GM08714 (cell line): ENCODE measurements around the gene ZMPSTE24.
"Not testable (repeated sequence)": the region's sequence is repeated elsewhere in the genome, so short reads cannot be mapped to it uniquely, and the experiment has no call there.

Source experiments
- H3K4me3 ChIP-seq: fragments of 200-500 bp; sonication (Bioruptor generic); 2 replicates; pipeline ENCODE4 v1.5.1; 2014; ENCODE audit warnings: mild to moderate bottlenecking, low read length, inconsistent platforms
- ZNF274 ChIP-seq: IDR thresholded peaks from 2 replicates; pipeline ENCODE4 v1.6.1; 2012; ENCODE audit warnings: mild to moderate bottlenecking, low read depth, low read length

The ZMPSTE24 gene

GRCh38 chr1:40315239-40315794 is 57.3 kb downstream of the ZMPSTE24 start:
- TF ChIP-seq ZNF274 = no peak
- peak overlapping the region; percentile 8; the same call in 1 of the 2 replicates for H3K4me3 ChIP-seq

- TF ChIP-seq ZNF274 = no peak
- H3K4me3 ChIP-seq = peak overlapping the region; percentile 27; the same call in 1 of the 2 replicates
Measured at GRCh38 chr1:40315795-40316594, 58.0 kb downstream of the ZMPSTE24 start.

DNA sequence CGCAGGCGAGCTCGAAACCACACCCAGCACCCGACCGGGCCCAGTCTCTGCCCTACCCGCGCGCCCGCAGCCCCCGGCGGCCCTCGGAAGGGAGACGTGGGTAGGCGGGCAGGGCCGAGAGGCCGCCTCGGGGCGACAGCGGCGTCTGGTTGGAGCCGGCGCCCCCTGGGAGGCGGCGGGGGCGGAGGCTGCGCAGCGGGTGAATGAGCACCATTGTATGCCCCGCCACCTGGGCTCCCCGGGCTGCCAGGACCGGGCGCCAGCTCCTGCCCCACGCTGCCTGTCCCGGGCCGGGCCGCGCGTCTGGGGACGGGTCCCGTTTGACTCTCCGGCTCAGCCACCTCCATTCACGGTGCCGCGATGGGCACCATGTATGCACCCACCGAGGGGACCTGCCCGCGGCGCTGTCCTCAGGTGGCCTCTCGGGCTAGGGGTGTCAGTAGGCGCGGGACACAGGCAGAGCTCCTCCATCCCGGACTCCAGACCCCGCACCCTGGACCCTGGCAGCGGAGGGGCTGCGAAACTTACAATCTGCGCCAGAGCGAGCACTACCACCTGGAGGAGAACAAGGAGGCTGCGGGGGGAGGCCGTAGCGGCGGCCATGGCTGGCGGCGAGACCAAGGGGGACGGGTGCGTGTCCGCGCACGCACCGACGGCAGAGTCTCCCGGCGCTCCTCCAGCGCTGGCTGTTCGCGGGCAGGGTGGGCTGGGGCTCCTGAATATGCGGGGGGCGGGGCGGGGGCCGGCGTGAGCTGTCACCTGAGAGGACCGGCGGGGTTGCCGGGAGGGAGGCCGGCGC is 58.8 kb downstream of the ZMPSTE24 start, which contains the start of gene COL9A2:
Gene COL9A2, minus strand, starts transcription at position 692 of the 799 bp plus-strand sequence. Its CDS starts 89 bp downstream, at position 603.
- H3K4me3 ChIP-seq = peak within 1 kb of the TSS; percentile 27; the same call in 1 of the 2 replicates
- no peak for TF ChIP-seq ZNF274

DNA sequence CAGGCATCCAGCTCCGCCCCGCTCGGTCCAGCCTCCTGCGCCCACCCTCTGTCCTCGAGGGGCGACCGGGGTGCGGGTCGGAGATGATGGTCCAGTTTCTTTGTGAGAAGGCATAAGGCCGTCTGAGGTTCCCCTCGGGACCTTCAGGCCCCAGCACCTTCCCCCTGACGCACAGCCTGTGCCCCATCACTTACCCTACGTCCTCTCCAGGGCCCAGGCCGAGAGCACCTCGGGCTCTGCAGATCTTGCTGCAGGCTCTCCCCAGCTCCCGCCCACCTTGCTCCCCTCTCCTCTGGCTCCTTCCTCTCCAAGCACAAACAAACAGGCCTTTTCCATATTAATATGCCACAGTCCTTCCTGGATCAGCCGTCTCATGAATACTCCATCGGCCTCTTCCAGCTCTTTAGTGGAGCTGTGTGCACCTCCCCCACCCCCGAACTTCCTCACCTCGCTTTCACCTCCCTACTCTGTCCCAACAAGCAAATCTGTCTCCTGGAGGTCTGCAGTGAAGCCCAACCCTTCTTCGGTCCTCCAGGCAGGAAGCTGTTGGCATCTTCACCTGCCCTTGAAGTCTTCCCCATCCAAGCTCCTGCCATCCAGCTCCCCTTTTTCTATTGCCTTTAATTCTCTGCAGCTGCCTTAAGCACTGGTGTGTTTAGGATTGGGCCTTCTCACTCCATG is 59.5 kb downstream of the ZMPSTE24 start:
- TF ChIP-seq ZNF274 = no peak
- no peak overlapping the region for H3K4me3 ChIP-seq

DNA sequence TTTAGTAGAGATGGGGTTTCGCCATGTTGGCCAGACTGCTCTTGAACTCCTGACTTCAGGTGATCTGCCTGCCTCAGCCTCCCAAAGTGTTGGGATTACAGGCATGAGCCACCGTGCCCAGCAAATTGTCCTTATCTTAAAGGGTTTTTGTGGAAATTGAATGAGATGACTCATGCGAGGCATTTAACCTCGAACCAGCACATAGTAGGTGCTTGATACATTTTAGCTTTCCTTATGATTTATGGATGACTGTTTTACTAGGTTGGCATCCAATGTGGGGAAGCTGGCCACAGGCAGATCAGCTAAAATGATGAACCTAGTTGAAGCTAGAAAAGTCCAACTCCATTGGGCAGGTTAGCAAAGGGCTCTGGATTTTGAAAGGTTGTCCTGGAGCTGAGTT is 60.4 kb downstream of the ZMPSTE24 start:
- no peak for TF ChIP-seq ZNF274
- H3K4me3 ChIP-seq = no peak overlapping the region

GRCh38 chr1:40318970-40319621 is 61.1 kb downstream of the ZMPSTE24 start:
- no peak for TF ChIP-seq ZNF274

DNA sequence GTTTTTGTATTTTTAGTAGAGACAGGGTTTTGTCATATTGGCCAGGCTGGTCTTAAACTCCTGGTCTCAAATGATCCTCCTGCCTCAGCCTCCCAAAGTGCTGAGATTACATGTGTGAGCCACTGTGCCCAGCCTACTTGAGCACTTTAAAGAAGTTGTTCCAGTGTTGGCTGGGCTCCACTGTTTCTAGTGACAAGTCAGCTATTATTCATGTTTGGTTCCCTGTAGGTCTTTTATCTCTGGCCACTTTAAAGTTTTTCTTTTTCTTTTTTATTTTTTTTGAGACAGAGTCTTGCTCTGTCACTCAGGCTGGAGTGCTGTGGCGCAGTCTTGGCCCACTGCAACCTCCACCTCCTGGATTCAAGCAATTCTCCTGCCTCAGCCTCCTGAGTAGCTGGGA is 73.4 kb downstream of the ZMPSTE24 start:
- not testable (repeated sequence) for H3K4me3 ChIP-seq

More at GRCh38 chr1:40318970-40319621, 61.1 kb downstream of the ZMPSTE24 start:
- H3K4me3 ChIP-seq = no peak overlapping the region

- no peak overlapping the region for H3K4me3 ChIP-seq
- TF ChIP-seq ZNF274 = no peak
Measured at GRCh38 chr1:40332695-40333094, 74.7 kb downstream of the ZMPSTE24 start.

DNA sequence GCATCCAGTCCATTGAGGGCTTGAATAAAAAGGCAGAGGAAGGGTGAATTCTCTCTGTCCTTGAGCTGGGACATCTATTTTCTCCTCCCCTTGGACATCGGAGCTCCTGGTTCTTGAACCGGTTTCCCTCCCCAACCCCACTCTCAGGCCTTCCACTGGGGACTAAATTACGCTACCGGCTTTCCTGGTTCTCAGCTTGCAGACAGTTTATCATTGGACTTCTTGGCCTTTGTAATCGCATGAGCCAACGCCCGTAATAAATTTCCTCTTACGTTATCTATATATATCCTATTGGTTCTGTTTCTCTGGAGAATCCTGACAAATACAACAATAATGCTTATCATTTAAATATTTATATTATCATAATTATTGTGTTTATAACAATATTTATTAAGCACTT is 79.4 kb downstream of the ZMPSTE24 start:
- no peak overlapping the region for H3K4me3 ChIP-seq
- no peak for TF ChIP-seq ZNF274

DNA sequence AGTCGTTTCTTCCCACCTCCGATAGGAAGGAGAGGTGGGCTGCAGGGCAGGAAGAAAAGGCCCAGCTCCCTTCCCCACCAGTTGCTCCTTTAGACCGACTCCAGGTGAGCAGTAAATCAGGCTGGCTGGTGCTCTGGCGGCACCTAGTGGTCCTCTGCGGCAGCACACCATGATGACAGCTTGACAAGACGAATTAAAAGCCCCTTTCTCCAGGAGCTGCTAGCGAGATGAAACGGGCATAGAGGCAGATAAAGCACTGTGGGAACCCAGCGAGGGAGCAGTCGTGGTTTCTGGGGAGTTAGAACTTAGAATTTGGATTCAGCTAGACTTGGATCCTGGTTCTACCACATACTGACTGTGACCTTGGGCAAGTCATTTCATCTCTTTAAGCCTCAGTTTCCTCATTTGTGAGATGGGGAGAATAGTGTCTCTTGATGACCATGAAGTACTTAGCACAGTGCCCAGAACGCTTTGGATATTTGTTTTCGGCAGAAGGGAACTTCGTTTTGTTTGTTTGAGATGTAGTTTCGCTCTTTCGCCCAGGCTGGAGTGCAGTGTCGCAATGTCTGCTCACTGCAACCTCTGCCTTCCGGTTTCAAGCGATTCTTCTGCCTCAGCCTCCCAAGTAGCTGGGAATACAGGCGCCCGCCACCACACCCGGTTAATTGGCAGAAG is 80.8 kb downstream of the ZMPSTE24 start:
- no peak overlapping the region for H3K4me3 ChIP-seq
- TF ChIP-seq ZNF274 = no peak

DNA sequence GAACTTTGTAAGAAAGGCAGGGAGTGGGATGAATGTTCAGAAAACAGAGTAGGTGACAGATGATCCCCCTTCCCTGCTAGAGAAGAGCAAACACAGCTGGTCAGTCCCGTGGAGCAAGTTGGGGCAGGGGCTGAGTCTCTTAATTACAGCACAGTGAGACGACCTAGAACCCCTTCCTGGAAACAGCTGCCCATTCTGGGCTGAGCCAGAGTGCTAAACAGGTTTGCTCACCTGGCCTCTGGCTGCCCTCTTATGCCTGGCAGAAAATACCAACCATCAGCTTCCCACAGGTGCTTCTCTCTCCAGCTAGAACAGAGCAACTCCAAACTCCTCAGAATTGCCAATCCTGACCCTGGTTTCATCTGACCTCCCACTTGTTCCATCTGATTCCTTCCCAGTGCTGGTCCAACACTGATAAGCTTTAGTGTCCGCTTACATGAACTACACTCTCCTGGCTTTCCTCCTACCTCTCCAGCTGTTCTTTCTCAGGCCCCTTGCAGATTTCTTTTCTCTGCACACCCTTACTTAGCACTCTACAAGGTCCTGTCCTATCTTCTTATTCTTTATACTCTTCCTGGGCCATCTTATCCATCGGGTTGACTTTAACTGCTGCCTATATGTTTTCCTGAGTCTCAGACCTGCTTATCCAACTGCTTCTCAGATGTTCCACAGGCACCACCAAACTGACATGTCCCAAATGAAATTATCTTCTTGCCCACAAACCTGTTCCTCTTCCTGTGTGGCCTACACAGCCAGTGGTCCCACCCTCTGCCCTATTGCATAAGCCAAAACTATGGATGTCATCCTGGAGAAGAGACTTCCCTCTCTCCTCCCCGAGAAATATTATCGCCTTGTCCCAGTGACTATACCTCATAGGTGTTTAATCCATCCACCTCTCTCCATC is 81.6 kb downstream of the ZMPSTE24 start:
- no peak for TF ChIP-seq ZNF274
- H3K4me3 ChIP-seq = no peak overlapping the region
